HepG2 (cell line): ENCODE data around the gene FXYD4. TPM values are rescaled to one million over a fixed set of nuclear protein-coding genes. Genes with fewer than 3 reads are reported as not detected.

ENCODE experiments used
- ATAC-seq: fragments of 200-7000 bp; cut with Tn5 transposase; 3 replicates; pipeline ENCODE4 v1.9.1; 2020; ENCODE audit warnings: mild to moderate bottlenecking, moderate library complexity
- BruUV-seq: library from RNA; stranded (reverse); fragments of 400-500 nt; replicated peaks from 2 replicates; lab custom pipeline; 2021; lab: Mats Ljungman, UMichigan
- CTCF ChIA-PET: fragments of 300-600 bp; formaldehyde crosslinking; extraction: SDS; loops from one replicate; lab custom pipeline; 2021; ENCODE audit warnings: low total read pairs, inconsistent platforms, low intra/inter-chr PET ratio; lab: Yijun Ruan, JAX
- POLR2A ChIA-PET: fragments of 350-600 bp; sonication (Branson Sonifier 250); formaldehyde crosslinking; loops from one replicate; lab custom pipeline; 2020; ENCODE audit warnings: antibody characterized with exemption, inconsistent platforms; lab: Yijun Ruan, JAX
- DNase-seq: peaks from one replicate; pipeline ENCODE4 v3.0.0-alpha.2; 2015; ENCODE audit warnings: low spot score
- FAIRE-seq: peaks from 3 replicates; lab custom pipeline; 2011; peaks lifted over from hg19 to GRCh38; lab: Jason Lieb, UNC
- H2AFZ ChIP-seq: one replicate; pipeline ENCODE4 v1.6.1; 2011; ENCODE audit warnings: low read length, inconsistent platforms
- H3K27ac ChIP-seq: fragments of 300-600 bp; 3 replicates; pipeline ENCODE4 v1.8.0; 2011; ENCODE audit warnings: mixed run types, mild to moderate bottlenecking, mixed read lengths, low read length, inconsistent platforms; ENCODE audit not compliant: insufficient read depth; ENCODE audit errors: extremely low read length
- H3K27me3 ChIP-seq, 2 experiments: fragments of 200-600 bp in 1 of 2; 2 replicates in 1 of 2; 3 replicates in 1 of 2; pipeline versions ENCODE4 v1.6.0 to v1.8.0; 2011; ENCODE audit warnings: low read length in 2 of 2, mild to moderate bottlenecking in 2 of 2, moderate library complexity in 2 of 2, inconsistent platforms in 1 of 2; ENCODE audit not compliant: insufficient read depth in 2 of 2, control insufficient read depth in 1 of 2
- H3K36me3 ChIP-seq, 2 experiments: fragments of 200-600 bp in 1 of 2; replicated peaks in 1 of 2; 2 replicates in 1 of 2; 3 replicates in 1 of 2; pipeline versions ENCODE4 v1.5.1 to v1.8.0; 2011; ENCODE audit warnings: low read length in 2 of 2, inconsistent platforms in 1 of 2; ENCODE audit not compliant: insufficient read depth in 2 of 2, control insufficient read depth in 1 of 2
- H3K4me1 ChIP-seq: 2 replicates; pipeline ENCODE4 v1.5.1; 2012; ENCODE audit warnings: low read length, inconsistent platforms; ENCODE audit not compliant: insufficient read depth
- H3K4me2 ChIP-seq: 2 replicates; pipeline ENCODE4 v1.6.0; 2011; ENCODE audit warnings: low read depth, low read length, inconsistent platforms
- H3K4me3 ChIP-seq, 3 experiments: fragments of 200-600 bp in 1 of 3; sonication (generic), shearing (Covaris generic) in 1 of 3; replicated peaks in 1 of 3; 2 replicates each; pipeline ENCODE4 v1.5.1; 2011 to 2016; ENCODE audit warnings: low read length in 3 of 3, inconsistent platforms in 2 of 3, low read depth in 2 of 3, mild to moderate bottlenecking in 2 of 3, control low read depth in 1 of 3, mixed read lengths in 1 of 3; ENCODE audit not compliant: insufficient read depth in 1 of 3
- H3K79me2 ChIP-seq: one replicate; pipeline ENCODE4 v1.6.1; 2011; ENCODE audit warnings: low read length, inconsistent platforms; ENCODE audit not compliant: insufficient read depth
- H3K9ac ChIP-seq: 2 replicates; pipeline ENCODE4 v1.6.0; 2011; ENCODE audit warnings: mild to moderate bottlenecking, low read depth, low read length, inconsistent platforms; ENCODE audit not compliant: insufficient read depth
- H3K9me3 ChIP-seq: 2 replicates; pipeline ENCODE4 v1.5.1; 2012; ENCODE audit warnings: mild to moderate bottlenecking, low read length
- H4K20me1 ChIP-seq: 2 replicates; pipeline ENCODE4 v1.6.0; 2011; ENCODE audit warnings: inconsistent platforms, mild to moderate bottlenecking, low read length, moderate library complexity; ENCODE audit not compliant: insufficient read depth
- CREM ChIP-seq, 2 experiments: sonication (generic) in 1 of 2; formaldehyde crosslinking in 1 of 2; IDR thresholded peaks; 2 replicates each; pipeline versions ENCODE4 v1.4.0 to v1.6.1; 2016 to 2020; ENCODE audit warnings: antibody characterized with exemption in 1 of 2, mild to moderate bottlenecking in 1 of 2, missing genetic modification reagents in 1 of 2
- FOXA1 ChIP-seq, 2 experiments: fragments of 450-650 bp in 1 of 2; sonication (generic) in 1 of 2; formaldehyde crosslinking in 1 of 2; IDR thresholded peaks; 2 replicates each; pipeline versions ENCODE4 v1.4.0 to v1.6.1; 2016 to 2020; ENCODE audit warnings: missing genetic modification reagents in 1 of 2
- GABPA ChIP-seq, 2 experiments: IDR thresholded peaks; 2 replicates each; pipeline ENCODE4 v1.6.1; 2011 to 2016; ENCODE audit warnings: low read depth in 2 of 2, low read length in 1 of 2, missing biosample characterization in 1 of 2, missing genetic modification characterization in 1 of 2
- GRHL1 ChIP-seq: sonication (generic); formaldehyde crosslinking; conservative IDR thresholded peaks from 2 replicates; pipeline ENCODE4 v1.8.0; 2022; ENCODE audit warnings: missing genetic modification reagents
- HDAC6 ChIP-seq: fragments of 200-600 bp; sonication (generic); IDR thresholded peaks from 2 replicates; pipeline ENCODE4 v1.7.0; 2017; ENCODE audit warnings: mild to moderate bottlenecking, antibody characterized with exemption, low read length, low read depth
- KLF16 ChIP-seq, 2 experiments: sonication (generic) in 1 of 2; formaldehyde crosslinking in 1 of 2; IDR thresholded peaks; 2 replicates each; pipeline versions ENCODE4 v1.6.1 to v1.8.0; 2016 to 2023; ENCODE audit warnings: missing genetic modification reagents in 2 of 2, missing compliant biosample characterization in 1 of 2
- NPAS2 ChIP-seq: sonication (generic); formaldehyde crosslinking; IDR thresholded peaks from 2 replicates; pipeline ENCODE4 v1.8.0; 2022; ENCODE audit warnings: mild to moderate bottlenecking, missing genetic modification reagents, borderline replicate concordance
- SIX4 ChIP-seq: sonication (generic); formaldehyde crosslinking; IDR thresholded peaks from 2 replicates; pipeline ENCODE4 v1.4.0; 2020; ENCODE audit warnings: missing genetic modification reagents
- SNAPC2 ChIP-seq: sonication (generic); formaldehyde crosslinking; IDR thresholded peaks from 2 replicates; pipeline ENCODE4 v1.8.1; 2022; ENCODE audit warnings: mild to moderate bottlenecking, missing genetic modification reagents
- WGBS: methylation state at CpG from one replicate; pipeline ENCODE4 v1.1.6; 2017; ENCODE audit warnings: low lambda C conversion rate; 5-methylcytosine and 5-hydroxymethylcytosine counted together
- in situ Hi-C: cut with HindIII; loops from 2 replicates; pipeline ENCODE4 v1.10.0; 2017; ENCODE audit warnings: low pct_unique_long_range_greater_than_20kb; ENCODE audit not compliant: extremely low pct_ligation_motif_present
- intact Hi-C: fragments of 100-400 bp; cut with micrococcal nuclease; formaldehyde crosslinking; loops from one replicate; pipeline ENCODE4 v1.10.0; 2022; ENCODE audit not compliant: unreplicated experiment
- polyA plus RNA-seq, 8 experiments: library from polyadenylated mRNA; depleted of rRNA in 3 of 8; stranded (reverse) in 7 of 8; unstranded in 1 of 8; fragments of >200 nt; fragmentation: Illumina TruSeq in 4 of 8; extraction: Trizol in 4 of 8; gene quantifications; 2 replicates each; pipeline versions ENCODE4 v1.2.1 to v1.2.3, GENCODE V29; 2011 to 2016; ENCODE audit warnings: low read depth in 4 of 8, missing spikeins in 1 of 8, mixed read lengths in 1 of 8; ENCODE audit not compliant: insufficient read depth in 1 of 8
- total RNA-seq, 5 experiments: library from RNA; depleted of rRNA; stranded (reverse); fragments of >200 nt; fragmentation: Illumina TruSeq; extraction: Trizol; gene quantifications; 2 replicates each; pipeline ENCODE4 v1.2.3, GENCODE V29; 2016; ENCODE audit warnings: low read depth in 1 of 5

FXYD4 gene
- total and polyA plus RNA-seq, 2 of the 13 experiments (the other 11 are each of a cell fraction or from before 2014, with no cell fraction given), result not detected

DNA sequence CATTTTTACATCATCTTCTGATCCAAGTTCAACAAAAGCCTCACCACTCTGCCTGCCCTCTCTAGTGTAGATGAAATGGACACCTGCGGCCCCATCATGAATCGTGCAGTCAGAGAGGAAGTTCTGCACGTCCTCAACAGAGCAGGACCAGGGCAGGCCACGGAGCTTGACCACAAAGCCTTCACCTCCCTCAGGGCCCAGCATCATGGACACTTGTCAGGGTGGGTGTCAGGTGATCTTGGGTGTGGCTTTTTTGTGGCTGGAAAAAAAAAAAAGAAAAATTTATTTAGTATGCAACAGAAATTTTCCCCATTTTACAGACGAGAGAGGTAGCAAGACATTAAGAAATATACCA lies 16.2 kb downstream of the FXYD4 start:
- intact Hi-C loops (no loop called here), in situ Hi-C loops (no loop called here)
- Histone ChIP-seq H3K4me3 (no peak overlapping the region), H3K4me1 (peaks cover 56% of the 10 kb centered on the region), H3K9me3 (no peaks in the 10 kb centered on the region), H3K27ac (no peak overlapping the region), H3K27me3 (no peaks in the 10 kb centered on the region), H3K4me2 (no peak overlapping the region), H4K20me1 (peaks cover 72% of the 10 kb centered on the region), H2AFZ (no peak overlapping the region), H3K36me3 (peaks cover 25 to 64% of the 10 kb centered on the region in 2 experiments), H3K9ac (no peak overlapping the region), H3K79me2 (peaks cover 50% of the 10 kb centered on the region)
- ChIA-PET CTCF (no interaction called here), POLR2A (no interaction called here)
- WGBS, result 97% methylated on average over 5 of the region's 5 CpGs
- ATAC-seq (no peak), FAIRE-seq (no peak), DNase-seq (no peak)
- no TSS peak for BruUV-seq
- TF ChIP-seq SIX4 (CRISPR knock-in tag) (no peak), SNAPC2 (no peak), GRHL1 (no peak), GABPA (IDR thresholded peaks at IDR 0.05; ENCODE audit: low read depth, low read length) (no peak), GABPA (CRISPR knock-in tag; IDR thresholded peaks at IDR 0.05; ENCODE audit: low read depth) (no peak), KLF16 (CRISPR knock-in tag; IDR thresholded peaks at IDR 0.05) (no peak), NPAS2 (no peak), CREM (IDR thresholded peaks at IDR 0.05) (no peak), CREM (CRISPR knock-in tag; IDR thresholded peaks at IDR 0.05) (no peak), FOXA1 (IDR thresholded peaks at IDR 0.05) (no peak), FOXA1 (CRISPR knock-in tag; IDR thresholded peaks at IDR 0.05) (no peak), HDAC6 (no peak)
